8988T (cell line): ENCODE measurements around the gene G6PC3.

Experiments
- DNase-seq: peaks from one replicate; pipeline ENCODE4 v3.0.0; 2011

The G6PC3 gene

GRCh38 chr17:44061446-44061845, 9.1 kb upstream of the G6PC3 start:
- no peak for DNase-seq

- no peak for DNase-seq
Measured at GRCh38 chr17:44062871-44063270, 7.7 kb upstream of the G6PC3 start.

DNA sequence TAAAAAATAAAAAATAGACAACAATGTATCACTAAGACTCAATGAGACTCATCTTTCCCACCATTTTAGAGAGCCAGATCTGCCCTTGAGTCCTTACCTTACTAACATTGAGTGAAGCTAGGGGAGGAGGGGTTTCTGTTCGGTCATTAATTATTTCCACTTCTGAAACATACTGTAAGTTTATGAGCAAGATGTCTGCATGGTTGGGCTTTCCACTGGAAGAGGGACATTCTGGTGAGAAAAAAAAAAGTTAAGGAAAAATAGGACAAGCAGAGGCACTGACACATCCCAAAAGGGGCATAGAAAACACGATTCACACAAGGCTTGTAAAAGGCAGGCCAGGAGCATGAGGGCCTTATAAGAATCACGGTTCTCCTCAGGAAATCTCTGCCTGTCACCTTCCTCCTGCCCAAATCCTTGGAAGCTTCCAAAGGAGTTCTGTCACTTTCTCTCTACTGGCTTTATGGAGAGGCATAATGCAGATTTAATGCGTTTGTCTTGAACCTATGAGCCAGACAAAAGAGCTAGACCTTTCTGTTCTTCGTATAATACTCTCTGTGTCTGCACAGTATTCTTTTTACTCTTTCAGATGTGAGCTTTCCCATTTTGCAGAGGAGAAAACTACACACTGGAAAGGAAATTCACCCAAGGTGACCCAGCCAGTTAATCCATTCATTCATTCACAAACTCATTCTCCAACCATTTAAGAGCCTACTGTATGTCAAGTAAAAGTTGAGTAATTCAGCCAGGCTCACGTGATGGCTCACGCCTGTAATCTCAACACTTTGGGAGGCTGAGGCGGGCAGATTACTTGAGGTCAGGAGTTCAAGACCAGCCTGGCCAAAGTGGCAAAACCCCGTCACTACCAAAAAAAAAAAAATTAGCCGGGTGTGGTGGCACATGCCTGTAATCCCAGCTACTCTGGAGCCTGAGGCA, 6.6 kb upstream of the G6PC3 start:
- no peak for DNase-seq

GRCh38 chr17:44065668-44066203, 4.8 kb upstream of the G6PC3 start:
- no peak for DNase-seq

- DNase-seq = peak; percentile 87
Measured at GRCh38 chr17:44066204-44066930, 4.2 kb upstream of the G6PC3 start, which contains the start of gene LSM12. Gene LSM12, minus strand, starts transcription at chr17:44066671. Its CDS starts 84 bp downstream, at chr17:44066587.

DNA sequence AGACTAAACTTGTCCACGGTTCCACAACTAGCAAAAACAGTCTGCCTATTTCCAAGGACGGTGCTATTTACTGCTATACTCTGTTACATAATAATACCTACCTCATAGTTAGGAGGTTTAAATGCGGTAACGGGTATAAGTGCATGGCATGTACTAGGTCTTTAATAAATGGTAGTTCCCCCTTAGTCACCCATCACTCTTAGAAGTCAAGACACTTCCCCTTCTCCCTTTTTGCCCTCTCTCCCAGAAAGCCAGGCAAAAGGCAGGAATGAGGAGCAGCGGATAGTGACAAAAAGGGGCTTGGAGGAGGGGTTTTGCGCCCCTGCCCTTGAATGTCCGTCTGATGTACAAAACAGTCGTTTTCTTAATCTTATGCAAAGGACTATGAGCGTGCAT, 3.0 kb upstream of the G6PC3 start:
- no peak for DNase-seq

GRCh38 chr17:44069974-44070454, 521 bp upstream of the G6PC3 start:
- no peak for DNase-seq

GRCh38 chr17:44071198-44071520, 624 bp downstream of the G6PC3 start:
- DNase-seq = no peak

DNA sequence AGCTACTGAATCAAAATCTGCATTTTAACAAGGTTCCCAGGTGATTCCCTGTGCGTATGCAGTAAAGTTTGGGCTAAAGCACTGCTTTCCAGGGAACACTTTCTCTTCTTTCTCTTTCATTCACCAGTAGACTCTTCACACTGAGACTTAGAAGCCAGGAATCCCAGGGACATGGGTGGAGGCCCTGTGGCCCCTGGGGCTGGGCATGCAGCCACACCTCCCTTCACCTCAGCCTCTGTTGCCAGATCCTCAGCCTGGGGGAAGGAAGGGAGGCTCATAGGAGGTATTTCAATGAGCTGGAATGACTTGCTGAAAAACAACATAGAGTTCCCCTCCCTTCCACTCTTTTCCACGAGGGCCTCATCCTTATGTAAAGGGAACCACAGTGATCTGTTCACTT, 1.2 kb downstream of the G6PC3 start:
- DNase-seq = no peak

GRCh38 chr17:44074231-44074910, 3.8 kb downstream of the G6PC3 start:
- DNase-seq = no peak

DNA sequence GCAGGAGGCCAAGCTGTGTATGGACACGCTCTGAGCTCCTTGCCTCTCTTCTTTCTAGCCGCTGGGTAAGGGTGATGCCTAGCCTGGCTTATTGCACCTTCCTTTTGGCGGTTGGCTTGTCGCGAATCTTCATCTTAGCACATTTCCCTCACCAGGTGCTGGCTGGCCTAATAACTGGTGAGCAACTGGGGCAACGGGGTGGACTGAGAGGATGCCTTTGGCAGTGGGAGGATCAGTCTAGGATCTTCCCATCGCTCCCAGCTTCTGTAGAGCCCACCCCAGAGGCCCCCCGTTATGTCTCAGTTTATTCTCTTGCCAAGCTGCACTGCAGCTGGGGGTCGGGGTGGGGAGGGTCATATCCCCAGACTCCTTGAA, 4.4 kb downstream of the G6PC3 start:
- no peak for DNase-seq

GRCh38 chr17:44075598-44076293, 5.2 kb downstream of the G6PC3 start:
- DNase-seq = no peak

- no peak for DNase-seq
Measured at GRCh38 chr17:44076716-44077594, 6.4 kb downstream of the G6PC3 start.

- no peak for DNase-seq
Measured at GRCh38 chr17:44077595-44077909, 7.0 kb downstream of the G6PC3 start.

DNA sequence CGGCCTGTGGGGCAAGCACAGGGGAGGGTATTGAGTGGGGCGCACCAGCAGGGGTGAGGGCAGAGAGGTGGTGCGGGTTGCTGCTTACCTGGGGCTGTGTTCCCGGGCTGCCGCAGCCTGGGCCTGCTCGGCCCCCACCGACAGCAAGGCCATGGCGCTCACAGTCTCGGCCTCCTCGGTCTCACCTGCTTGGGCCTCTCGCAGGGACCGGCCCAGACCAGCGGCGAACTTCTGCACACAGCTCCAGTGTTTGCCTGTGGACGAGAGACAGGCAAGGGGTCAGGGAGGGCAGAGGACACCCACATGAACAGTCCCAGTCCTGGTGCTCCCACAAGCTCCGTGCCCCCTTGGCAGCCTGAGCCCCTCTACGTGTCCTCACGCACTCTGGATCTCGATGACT, 7.9 kb downstream of the G6PC3 start:
- DNase-seq = no peak

GRCh38 chr17:44079877-44080821, 9.6 kb downstream of the G6PC3 start:
- DNase-seq = no peak

- no peak for DNase-seq
Measured at GRCh38 chr17:44081681-44082080, 11.1 kb downstream of the G6PC3 start.

- no peak for DNase-seq
Measured at GRCh38 chr17:44082256-44082927, 11.9 kb downstream of the G6PC3 start.

GRCh38 chr17:44083250-44083849, 12.8 kb downstream of the G6PC3 start:
- DNase-seq = peak; percentile 72
